DND-41 (cell line): Measurements from ENCODE around the gene IL21R.

Experiments
- EZH2 ChIP-seq: IDR thresholded peaks from 3 replicates; pipeline ENCODE4 v1.6.1; 2012; ENCODE audit warnings: borderline replicate concordance, low read depth, mild to moderate bottlenecking, moderate library complexity, low read length, inconsistent platforms; ENCODE audit not compliant: severe bottlenecking
- TF ChIP-seq, protein P1 (sequence below): IDR thresholded peaks from 2 replicates; pipeline ENCODE4 v1.5.1; 2012; ENCODE audit warnings: borderline replicate concordance, low read length, moderate library complexity, mild to moderate bottlenecking; ENCODE audit not compliant: poor library complexity, severe bottlenecking; ENCODE audit errors: extremely low read depth

DNA sequence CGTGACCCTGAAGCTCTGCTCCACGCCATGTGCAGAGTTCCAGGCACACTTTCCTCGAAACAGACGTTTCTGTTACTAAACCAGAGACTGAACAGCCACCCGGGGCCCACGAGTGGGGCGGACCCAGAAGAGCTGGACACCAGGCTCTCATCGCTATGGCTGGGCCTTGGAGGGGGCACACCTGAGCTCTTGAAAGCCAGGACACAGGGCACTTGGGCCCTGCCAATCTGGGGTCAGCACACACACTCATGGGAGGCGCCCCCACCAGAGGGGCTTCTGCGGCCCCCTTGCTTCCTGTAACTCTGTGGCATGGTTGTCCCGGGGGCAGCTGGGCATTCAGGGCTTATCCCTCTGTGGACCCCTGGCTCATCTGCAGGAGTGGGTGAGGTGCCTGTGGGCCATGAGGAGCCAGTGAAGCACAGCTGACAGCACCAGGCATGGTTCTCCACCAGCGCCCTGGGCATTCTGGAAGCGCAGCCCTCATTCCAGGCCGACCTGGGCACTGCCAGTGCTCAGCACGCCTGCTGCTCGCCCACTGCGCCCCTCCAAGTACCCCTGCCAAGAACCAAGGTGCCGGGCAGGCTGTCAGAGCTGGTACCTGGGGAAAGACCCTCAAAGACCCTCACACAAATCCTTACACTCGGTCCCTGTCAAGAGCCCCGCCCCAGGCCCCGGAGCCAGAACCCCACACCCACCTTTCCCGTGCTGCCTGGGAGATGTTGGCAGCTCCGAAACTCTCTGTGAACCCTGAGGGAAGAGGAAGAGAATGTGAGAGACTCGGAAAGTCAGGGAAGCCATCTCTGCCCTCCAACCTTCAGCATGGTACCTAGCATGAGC is 61.1 kb downstream of the IL21R start:
- TF ChIP-seq, protein P1, sequence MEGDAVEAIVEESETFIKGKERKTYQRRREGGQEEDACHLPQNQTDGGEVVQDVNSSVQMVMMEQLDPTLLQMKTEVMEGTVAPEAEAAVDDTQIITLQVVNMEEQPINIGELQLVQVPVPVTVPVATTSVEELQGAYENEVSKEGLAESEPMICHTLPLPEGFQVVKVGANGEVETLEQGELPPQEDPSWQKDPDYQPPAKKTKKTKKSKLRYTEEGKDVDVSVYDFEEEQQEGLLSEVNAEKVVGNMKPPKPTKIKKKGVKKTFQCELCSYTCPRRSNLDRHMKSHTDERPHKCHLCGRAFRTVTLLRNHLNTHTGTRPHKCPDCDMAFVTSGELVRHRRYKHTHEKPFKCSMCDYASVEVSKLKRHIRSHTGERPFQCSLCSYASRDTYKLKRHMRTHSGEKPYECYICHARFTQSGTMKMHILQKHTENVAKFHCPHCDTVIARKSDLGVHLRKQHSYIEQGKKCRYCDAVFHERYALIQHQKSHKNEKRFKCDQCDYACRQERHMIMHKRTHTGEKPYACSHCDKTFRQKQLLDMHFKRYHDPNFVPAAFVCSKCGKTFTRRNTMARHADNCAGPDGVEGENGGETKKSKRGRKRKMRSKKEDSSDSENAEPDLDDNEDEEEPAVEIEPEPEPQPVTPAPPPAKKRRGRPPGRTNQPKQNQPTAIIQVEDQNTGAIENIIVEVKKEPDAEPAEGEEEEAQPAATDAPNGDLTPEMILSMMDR = no peak
- no peak for TF ChIP-seq EZH2
